DND-41 (cell line): ENCODE measurements around the gene MBD6.

Source experiments
- EZH2 ChIP-seq: IDR thresholded peaks from 3 replicates; pipeline ENCODE4 v1.6.1; 2012; ENCODE audit warnings: borderline replicate concordance, low read depth, mild to moderate bottlenecking, moderate library complexity, low read length, inconsistent platforms; ENCODE audit not compliant: severe bottlenecking
- TF ChIP-seq, protein P1 (sequence below): IDR thresholded peaks from 2 replicates; pipeline ENCODE4 v1.5.1; 2012; ENCODE audit warnings: borderline replicate concordance, low read length, moderate library complexity, mild to moderate bottlenecking; ENCODE audit not compliant: poor library complexity, severe bottlenecking; ENCODE audit errors: extremely low read depth

DNA sequence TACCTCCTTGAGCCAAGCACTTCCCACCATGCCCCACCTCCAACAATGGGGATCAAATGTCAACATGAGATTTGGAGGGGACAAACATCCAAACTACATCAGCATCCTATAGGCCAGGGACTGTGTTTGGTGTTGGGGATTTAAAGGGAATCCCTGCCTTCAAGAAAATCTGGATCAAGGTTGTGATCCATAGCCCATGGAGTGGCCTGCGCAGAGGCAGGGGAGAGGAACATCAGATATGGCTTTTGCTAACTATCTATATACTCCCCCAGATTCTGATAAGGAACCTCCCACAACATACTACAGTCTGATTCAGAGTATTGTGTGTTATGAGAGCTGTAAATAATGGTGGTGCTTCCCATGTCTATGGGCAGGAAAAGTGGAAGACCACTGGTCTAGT is 32.3 kb downstream of the MBD6 start:
- TF ChIP-seq, protein P1, sequence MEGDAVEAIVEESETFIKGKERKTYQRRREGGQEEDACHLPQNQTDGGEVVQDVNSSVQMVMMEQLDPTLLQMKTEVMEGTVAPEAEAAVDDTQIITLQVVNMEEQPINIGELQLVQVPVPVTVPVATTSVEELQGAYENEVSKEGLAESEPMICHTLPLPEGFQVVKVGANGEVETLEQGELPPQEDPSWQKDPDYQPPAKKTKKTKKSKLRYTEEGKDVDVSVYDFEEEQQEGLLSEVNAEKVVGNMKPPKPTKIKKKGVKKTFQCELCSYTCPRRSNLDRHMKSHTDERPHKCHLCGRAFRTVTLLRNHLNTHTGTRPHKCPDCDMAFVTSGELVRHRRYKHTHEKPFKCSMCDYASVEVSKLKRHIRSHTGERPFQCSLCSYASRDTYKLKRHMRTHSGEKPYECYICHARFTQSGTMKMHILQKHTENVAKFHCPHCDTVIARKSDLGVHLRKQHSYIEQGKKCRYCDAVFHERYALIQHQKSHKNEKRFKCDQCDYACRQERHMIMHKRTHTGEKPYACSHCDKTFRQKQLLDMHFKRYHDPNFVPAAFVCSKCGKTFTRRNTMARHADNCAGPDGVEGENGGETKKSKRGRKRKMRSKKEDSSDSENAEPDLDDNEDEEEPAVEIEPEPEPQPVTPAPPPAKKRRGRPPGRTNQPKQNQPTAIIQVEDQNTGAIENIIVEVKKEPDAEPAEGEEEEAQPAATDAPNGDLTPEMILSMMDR, result no peak
- no peak for TF ChIP-seq EZH2
